AG08395 (cell line): Measurements from ENCODE around the gene LRRC3B.

Experiments
- DNase-seq: peaks from one replicate; pipeline ENCODE4 v3.0.0; 2012; ENCODE audit warnings: mixed read lengths, low spot score

Gene LRRC3B

DNA sequence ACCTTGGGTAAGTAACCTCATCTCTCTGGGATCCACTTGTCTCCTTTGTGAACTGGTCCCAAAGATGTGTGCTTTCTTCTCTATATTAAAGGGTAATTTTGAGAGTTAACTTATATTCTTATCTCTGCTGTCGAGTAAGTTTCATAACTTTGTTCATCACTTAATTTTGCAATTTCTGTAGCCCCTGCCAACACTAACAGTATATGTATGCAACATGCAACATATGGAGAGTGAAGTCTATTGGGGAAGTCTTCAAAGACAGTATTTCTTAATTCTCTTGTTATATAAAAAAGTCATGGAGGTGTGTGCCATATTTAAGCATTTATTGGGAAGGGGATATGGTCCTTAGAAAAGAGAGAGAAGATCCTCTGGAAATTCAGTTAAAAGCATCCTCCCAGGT, 85.9 kb downstream of the LRRC3B start:
- no peak for DNase-seq

DNA sequence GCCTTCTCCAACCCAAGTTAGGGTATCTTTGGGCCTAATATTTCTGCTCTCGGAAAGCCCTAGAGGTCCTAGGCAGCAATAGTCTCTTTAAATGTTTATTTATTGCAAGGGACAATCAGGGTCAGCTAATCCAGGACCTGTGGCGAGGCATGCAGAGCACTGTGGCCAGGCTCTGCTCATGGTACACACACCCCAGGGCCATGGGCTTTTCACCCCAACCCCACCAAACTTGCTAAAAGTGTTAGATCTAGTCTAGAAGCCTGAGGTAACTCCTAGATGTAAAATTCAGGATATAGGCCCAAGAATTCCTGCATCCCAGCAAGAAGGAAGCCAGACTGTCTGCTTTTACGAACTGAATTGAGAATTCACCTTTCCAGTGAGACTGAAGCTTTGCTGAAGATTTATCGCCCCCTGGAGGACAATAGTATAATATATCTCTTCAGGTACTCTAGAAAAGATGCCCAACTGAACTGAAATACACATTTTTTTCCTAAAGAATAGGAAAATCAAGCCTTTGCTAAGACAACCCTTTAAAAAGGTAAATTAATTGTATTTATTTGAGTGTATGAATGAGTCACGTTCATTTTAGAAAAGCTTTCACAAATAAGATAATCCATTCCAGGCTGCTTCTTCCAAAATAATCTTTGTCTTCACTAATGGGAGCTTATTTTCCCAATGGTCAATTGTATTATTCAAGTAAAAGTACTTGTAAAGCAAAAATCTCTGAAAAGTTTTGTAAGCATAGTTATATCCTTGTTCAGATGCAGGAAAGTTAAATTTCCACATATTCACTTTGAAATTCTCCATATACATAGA, 89.8 kb downstream of the LRRC3B start:
- no peak for DNase-seq

- no peak for DNase-seq
Observed at GRCh38 chr3:26713091-26713490, 90.5 kb downstream of the LRRC3B start.

- DNase-seq: no peak
Observed at GRCh38 chr3:26714485-26714884, 91.9 kb downstream of the LRRC3B start.

GRCh38 chr3:26715431-26715830, 92.9 kb downstream of the LRRC3B start:
- no peak for DNase-seq

GRCh38 chr3:26718315-26718714, 95.7 kb downstream of the LRRC3B start:
- DNase-seq: no peak

GRCh38 chr3:26719134-26719533, 96.6 kb downstream of the LRRC3B start:
- DNase-seq: no peak

- no peak for DNase-seq
Observed at GRCh38 chr3:26721047-26721446, 98.5 kb downstream of the LRRC3B start.

GRCh38 chr3:26731843-26732242, 109.3 kb downstream of the LRRC3B start:
- DNase-seq: no peak

- DNase-seq: no peak
Observed at GRCh38 chr3:26750263-26750662, 127.7 kb downstream of the LRRC3B start.

DNA sequence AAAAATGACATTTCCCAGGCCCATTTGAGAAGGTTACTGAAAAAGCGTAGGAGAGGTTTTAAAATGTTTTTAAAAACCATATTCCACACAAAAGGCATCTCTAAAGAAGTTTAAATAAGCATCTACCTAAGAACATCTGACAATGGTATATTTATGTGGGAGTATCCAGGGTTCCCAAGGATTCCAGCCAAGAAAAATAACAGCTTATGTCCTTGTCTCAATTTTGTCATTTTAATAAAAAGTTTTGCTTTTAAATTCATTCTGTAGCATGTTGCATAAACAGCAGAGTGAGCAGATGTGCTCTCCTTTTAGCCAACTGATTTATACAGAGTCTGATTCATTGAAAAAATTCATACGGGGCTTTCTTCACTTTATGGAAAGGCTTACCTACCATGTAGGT, 129.9 kb downstream of the LRRC3B start:
- no peak for DNase-seq

DNA sequence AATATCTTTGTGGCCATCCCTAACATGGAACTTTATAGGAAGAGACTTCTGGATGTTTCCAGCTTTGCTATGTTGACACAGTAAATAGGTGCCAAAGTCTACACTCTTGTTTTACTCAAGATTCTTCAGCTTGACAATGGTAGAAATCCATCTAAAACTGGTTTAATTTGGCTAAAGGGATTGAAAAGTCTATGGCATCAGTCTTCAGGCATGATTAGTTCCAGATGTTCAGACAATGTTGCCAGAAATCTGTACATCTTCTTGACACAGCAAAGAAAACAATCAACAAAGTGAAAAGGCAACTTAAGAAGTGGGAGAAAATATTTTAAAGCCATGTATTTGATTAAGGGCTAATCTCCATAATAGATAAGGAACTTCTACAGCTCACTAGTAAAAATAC, 130.5 kb downstream of the LRRC3B start:
- DNase-seq: no peak

DNA sequence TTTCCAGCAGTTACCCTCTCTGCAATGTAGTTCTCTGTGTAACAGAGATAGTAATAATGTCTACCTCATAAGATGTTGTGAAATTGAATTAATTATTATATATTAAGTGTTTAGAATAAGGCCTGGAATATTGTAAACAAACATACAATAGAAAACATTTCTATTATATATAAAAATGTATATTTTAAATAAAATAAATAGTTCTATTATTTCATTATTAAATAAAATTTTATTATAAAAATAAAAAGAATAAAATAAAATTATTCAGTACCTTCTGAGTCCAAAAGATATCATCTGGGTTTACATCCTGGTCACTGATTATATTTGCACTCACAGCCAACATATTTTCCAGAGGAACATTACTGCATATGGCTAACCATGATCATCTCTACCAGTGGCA, 135.4 kb downstream of the LRRC3B start:
- DNase-seq: no peak
